Measurements from ENCODE around the gene HOTAIR.

Gene HOTAIR

GRCh38 chr12:53952871-53953734, 21.7 kb downstream of the HOTAIR start:
- TF ChIP-seq L3MBTL2 (conservative IDR thresholded peaks at IDR 0.05), result peak; percentile 42; the same call in 1 of the 2 replicates
- no peak for TF ChIP-seq FOXK2 (IDR thresholded peaks at IDR 0.05)
- ChIA-PET POLR2A (interaction anchor here (0.8 to 3.6 kb wide), 8 partner anchors 11 to 452 kb away, joined by 3 to 14 read pairs (median 4); partner anchors contain the start of genes HOXC11, HOXC13, HOXC9 and TARBP2), CTCF (interaction anchor here (0.7 to 2.0 kb wide), 7 partner anchors 9 to 207 kb away, joined by 3 to 7 read pairs (median 4); partner anchors contain the start of gene HOXC10)
- peak; percentile 54 for DNase-seq (ENCODE audit: extremely low spot score)

GRCh38 chr12:53952335-53952694, 22.4 kb downstream of the HOTAIR start:
- TF ChIP-seq FOXA1 (IDR thresholded peaks at IDR 0.05) (no peak), SP1 (IDR thresholded peaks at IDR 0.05) (no peak)
- no peak for DNase-seq (ENCODE audit: extremely low spot score)
- ChIA-PET POLR2A (interaction anchor here (0.9 to 3.6 kb wide), 7 partner anchors 11 to 48 kb away, joined by 3 to 14 read pairs (median 4); partner anchors contain the start of genes HOXC11, HOXC13 and HOXC9), CTCF (interaction anchor here (1.1 to 1.5 kb wide), 4 partner anchors 10 to 27 kb away, joined by 3 to 7 read pairs (median 3); no protein-coding TSS in a partner anchor)

GRCh38 chr12:53951577-53952334, 23.0 kb downstream of the HOTAIR start:
- ChIA-PET POLR2A (interaction anchor here (0.9 to 3.6 kb wide), 4 partner anchors 12 to 22 kb away, joined by 3 to 14 read pairs (median 3); partner anchors contain the start of genes HOXC11 and HOXC13), CTCF (interaction anchor here (1.1 to 1.2 kb wide), 2 partner anchors 10 to 12 kb away, joined by 3 read pairs; no protein-coding TSS in a partner anchor)
- TF ChIP-seq SUZ12 (IDR thresholded peaks at IDR 0.05), result no peak
- TF ChIP-seq SP1 (IDR thresholded peaks at IDR 0.05), result no peak
- TF ChIP-seq L3MBTL2 (conservative IDR thresholded peaks at IDR 0.05), result no peak
- TF ChIP-seq TARDBP (IDR thresholded peaks at IDR 0.05), result no peak
- no peak for TF ChIP-seq ZNF384 (IDR thresholded peaks at IDR 0.05)
- TF ChIP-seq BHLHE40 (IDR thresholded peaks at IDR 0.05; ENCODE audit: borderline replicate concordance), result no peak
- TF ChIP-seq CTBP1 (IDR thresholded peaks at IDR 0.05; ENCODE audit: borderline replicate concordance), result no peak
- DNase-seq (ENCODE audit: extremely low spot score), result no peak

GRCh38 chr12:53950789-53951576, 23.8 kb downstream of the HOTAIR start:
- no peak for DNase-seq (ENCODE audit: extremely low spot score)
- TF ChIP-seq PKNOX1 (IDR thresholded peaks at IDR 0.05) (no peak), ARNT (IDR thresholded peaks at IDR 0.05) (no peak), NFRKB (IDR thresholded peaks at IDR 0.05) (no peak), CTBP1 (IDR thresholded peaks at IDR 0.05; ENCODE audit: borderline replicate concordance) (no peak), SUZ12 (IDR thresholded peaks at IDR 0.05) (no peak), SP1 (IDR thresholded peaks at IDR 0.05) (no peak), FOXA1 (IDR thresholded peaks at IDR 0.05) (no peak), ZNF384 (IDR thresholded peaks at IDR 0.05) (no peak), BHLHE40 (IDR thresholded peaks at IDR 0.05; ENCODE audit: borderline replicate concordance) (no peak), LEF1 (IDR thresholded peaks at IDR 0.05; ENCODE audit: borderline replicate concordance) (no peak), L3MBTL2 (conservative IDR thresholded peaks at IDR 0.05) (no peak), FOXM1 (IDR thresholded peaks at IDR 0.05; ENCODE audit: borderline replicate concordance) (no peak), HDGF (IDR thresholded peaks at IDR 0.05; ENCODE audit: borderline replicate concordance) (no peak)
- ChIA-PET POLR2A (interaction anchor here (0.9 to 3.6 kb wide), 2 partner anchors 12 to 13 kb away, joined by 3 to 14 read pairs; partner anchors contain the start of gene HOXC13), CTCF (interaction anchor here (0.9 to 1.1 kb wide), 2 partner anchors 9 to 11 kb away, joined by 3 read pairs; no protein-coding TSS in a partner anchor)

GRCh38 chr12:53950437-53950773, 24.3 kb downstream of the HOTAIR start:
- ChIA-PET CTCF (interaction anchor here (0.9 kb wide), 2 partner anchors 11 to 193 kb away, joined by 3 read pairs; no protein-coding TSS in a partner anchor), POLR2A (no interaction called here)
- TF ChIP-seq ZNF384 (IDR thresholded peaks at IDR 0.05) (no peak), FOXM1 (IDR thresholded peaks at IDR 0.05; ENCODE audit: borderline replicate concordance) (no peak), NFRKB (IDR thresholded peaks at IDR 0.05) (no peak), FOXK2 (IDR thresholded peaks at IDR 0.05) (no peak), LEF1 (IDR thresholded peaks at IDR 0.05; ENCODE audit: borderline replicate concordance) (no peak), BHLHE40 (IDR thresholded peaks at IDR 0.05; ENCODE audit: borderline replicate concordance) (no peak), SUZ12 (IDR thresholded peaks at IDR 0.05) (no peak), ELF4 (IDR thresholded peaks at IDR 0.05) (no peak), L3MBTL2 (conservative IDR thresholded peaks at IDR 0.05) (no peak), ARNT (IDR thresholded peaks at IDR 0.05) (no peak), PKNOX1 (IDR thresholded peaks at IDR 0.05) (no peak), FOXA1 (IDR thresholded peaks at IDR 0.05) (no peak), SP1 (IDR thresholded peaks at IDR 0.05) (no peak), HDGF (IDR thresholded peaks at IDR 0.05; ENCODE audit: borderline replicate concordance) (no peak), TARDBP (IDR thresholded peaks at IDR 0.05) (no peak), CTBP1 (IDR thresholded peaks at IDR 0.05; ENCODE audit: borderline replicate concordance) (no peak)
- no peak for DNase-seq (ENCODE audit: extremely low spot score)

All from HEK293T (cell line).